Measurements from ENCODE around the gene LTBP1. TPM values are rescaled to one million over a fixed set of nuclear protein-coding genes. Genes with fewer than 3 reads are reported as not detected.

The LTBP1 gene
- total RNA-seq, 1 donor from 2014 or later = 48.4 TPM

GRCh38 chr2:33111002-33111446, 164.3 kb downstream of the LTBP1 start:
- no peak for DNase-seq (ENCODE audit: extremely low spot score in 2 of 2)
- Histone ChIP-seq H3K4me3 (no peak overlapping the region), H3K27ac (no peak overlapping the region), H3K4me1 (peaks cover 15% of the 10 kb centered on the region), H3K9me3 (no peaks in the 10 kb centered on the region), H3K27me3 (no peaks in the 10 kb centered on the region), H3K36me3 (no peaks in the 10 kb centered on the region)
- TF ChIP-seq CTCF (IDR thresholded peaks at IDR 0.05) = no peak
- TF ChIP-seq POLR2A (IDR thresholded peaks at IDR 0.05) = no peak
- no peak for TF ChIP-seq POLR2AphosphoS5 (IDR thresholded peaks at IDR 0.05; ENCODE audit: insufficient read depth in 1 of 2, low read depth in 1 of 2)
- intact Hi-C loops (cut with DNase I) = no loop called here

- DNase-seq (ENCODE audit: extremely low spot score in 2 of 2) = no peak
Measured at GRCh38 chr2:33115196-33115595, 168.4 kb downstream of the LTBP1 start.

GRCh38 chr2:33115728-33116127, 169.0 kb downstream of the LTBP1 start:
- intact Hi-C loops (cut with DNase I) = no loop called here

More at GRCh38 chr2:33115196-33115595, 168.4 kb downstream of the LTBP1 start:
- Histone ChIP-seq H3K9me3 (no peaks in the 10 kb centered on the region), H3K27me3 (no peaks in the 10 kb centered on the region), H3K4me3 (no peak overlapping the region), H3K36me3 (no peaks in the 10 kb centered on the region), H3K4me1 (peaks cover 4% of the 10 kb centered on the region), H3K27ac (no peak overlapping the region)
- TF ChIP-seq POLR2AphosphoS5 (IDR thresholded peaks at IDR 0.05; ENCODE audit: insufficient read depth in 1 of 2, low read depth in 1 of 2) (no peak), POLR2A (IDR thresholded peaks at IDR 0.05) (no peak), CTCF (IDR thresholded peaks at IDR 0.05) (no peak)
- intact Hi-C loops (cut with DNase I) = no loop called here

GRCh38 chr2:33116799-33117198, 170.0 kb downstream of the LTBP1 start:
- Histone ChIP-seq H3K9me3 (no peaks in the 10 kb centered on the region), H3K27ac (no peak overlapping the region), H3K36me3 (no peaks in the 10 kb centered on the region), H3K4me1 (peaks cover 4% of the 10 kb centered on the region), H3K27me3 (no peaks in the 10 kb centered on the region), H3K4me3 (no peak overlapping the region)
- intact Hi-C loops (cut with DNase I) = no loop called here
- no peak for DNase-seq (ENCODE audit: extremely low spot score in 2 of 2)
- TF ChIP-seq CTCF (IDR thresholded peaks at IDR 0.05) = no peak
- TF ChIP-seq POLR2A (IDR thresholded peaks at IDR 0.05) = no peak
- TF ChIP-seq POLR2AphosphoS5 (IDR thresholded peaks at IDR 0.05; ENCODE audit: insufficient read depth in 1 of 2, low read depth in 1 of 2) = no peak

More at GRCh38 chr2:33115728-33116127, 169.0 kb downstream of the LTBP1 start:
- TF ChIP-seq POLR2A (IDR thresholded peaks at IDR 0.05) (no peak), POLR2AphosphoS5 (IDR thresholded peaks at IDR 0.05; ENCODE audit: insufficient read depth in 1 of 2, low read depth in 1 of 2) (no peak), CTCF (IDR thresholded peaks at IDR 0.05) (no peak)
- H3K4me1 ChIP-seq = peaks cover 4% of the 10 kb centered on the region
- no peak overlapping the region for H3K4me3 ChIP-seq
- H3K36me3 ChIP-seq = no peaks in the 10 kb centered on the region
- DNase-seq (ENCODE audit: extremely low spot score in 2 of 2) = no peak
- no peaks in the 10 kb centered on the region for H3K9me3 ChIP-seq
- no peaks in the 10 kb centered on the region for H3K27me3 ChIP-seq
- H3K27ac ChIP-seq = no peak overlapping the region

- TF ChIP-seq POLR2AphosphoS5 (IDR thresholded peaks at IDR 0.05; ENCODE audit: insufficient read depth in 1 of 2, low read depth in 1 of 2) = no peak
- TF ChIP-seq POLR2A (IDR thresholded peaks at IDR 0.05) = no peak
- TF ChIP-seq CTCF (IDR thresholded peaks at IDR 0.05) = no peak
- DNase-seq (ENCODE audit: extremely low spot score in 2 of 2) = no peak
- intact Hi-C loops (cut with DNase I) = no loop called here
- Histone ChIP-seq H3K4me1 (peaks cover 4% of the 10 kb centered on the region), H3K4me3 (no peak overlapping the region), H3K36me3 (no peaks in the 10 kb centered on the region), H3K9me3 (no peaks in the 10 kb centered on the region), H3K27ac (no peak overlapping the region), H3K27me3 (no peaks in the 10 kb centered on the region)
Measured at GRCh38 chr2:33118651-33119050, 171.9 kb downstream of the LTBP1 start.

Data from vagina (tissue), 2 donors.